Right lobe of liver (tissue), 6 donors: Measurements from ENCODE around the gene HS6ST2. TPM values are rescaled to one million over a fixed set of nuclear protein-coding genes. Genes with fewer than 3 reads are reported as not detected.

Experiments used
- ATAC-seq, 4 donors: fragments of 200-7000 bp; cut with Tn5 transposase; one replicate each; pipeline ENCODE4 v1.9.1; 2020; ENCODE audit warnings: mild to moderate bottlenecking in 4 of 4, moderate library complexity in 4 of 4
- DNase-seq, 3 donors: peaks; one replicate each; pipeline ENCODE4 v3.0.0-alpha.2; 2020
- H3K27ac ChIP-seq, 3 donors: fragments of 200-600 bp; one replicate each; pipeline ENCODE4 v1.8.0; 2022
- H3K27me3 ChIP-seq, 2 donors: fragments of 200-600 bp; one replicate each; pipeline ENCODE4 v1.8.0; 2022
- H3K36me3 ChIP-seq, 4 donors: fragments of 200-600 bp; sonication (generic) in 1 of 4; one replicate each; pipeline versions ENCODE4 v1.5.1 to v1.8.0; 2017 to 2022; ENCODE audit warnings: control low read depth in 1 of 4
- H3K4me1 ChIP-seq, 4 donors: fragments of 200-600 bp; sonication (generic) in 1 of 4; one replicate each; pipeline versions ENCODE4 v1.5.1 to v1.8.0; 2017 to 2022; ENCODE audit warnings: control low read depth in 1 of 4
- H3K4me3 ChIP-seq, 3 donors: fragments of 200-600 bp; one replicate each; pipeline ENCODE4 v1.8.0; 2022
- H3K9me3 ChIP-seq, 4 donors: fragments of 200-600 bp; sonication (generic) in 1 of 4; one replicate each; pipeline versions ENCODE4 v1.5.1 to v1.8.0; 2017 to 2022; ENCODE audit warnings: control low read depth in 1 of 4
- CTCF ChIP-seq, 4 donors: fragments of 200-600 bp in 3 of 4; fragments of 450-650 bp in 1 of 4; IDR thresholded peaks; one replicate each; pipeline versions ENCODE4 v1.5.1 to v1.8.0; 2016 to 2022; ENCODE audit warnings: antibody characterized with exemption in 4 of 4, mild to moderate bottlenecking in 2 of 4
- POLR2A ChIP-seq: fragments of 450-650 bp; IDR thresholded peaks from one replicate; pipeline ENCODE4 v1.6.1; 2017; ENCODE audit warnings: antibody characterized with exemption, mild to moderate bottlenecking
- WGBS: methylation state at CpG from one replicate; pipeline ENCODE4 v1.1.6; 2018; ENCODE audit warnings: low coverage, low lambda C conversion rate; ENCODE audit not compliant: insufficient coverage; ENCODE audit errors: missing lambda C conversion rate; 5-methylcytosine and 5-hydroxymethylcytosine counted together
- intact Hi-C, 2 donors: fragments of 100-400 bp; cut with DNase I; formaldehyde crosslinking; loops; one replicate each; pipeline versions ENCODE4 v1.11.2 to v1.14.1; 2022
- long read RNA-seq: library from polyadenylated mRNA; unstranded; transcript quantifications from one replicate; pipeline ENCODE4 v2.0.0, GENCODE V29; 2019
- total RNA-seq, 6 experiments: library from RNA; depleted of rRNA in 2 of 6; stranded (reverse); fragments of >200 nt in 2 of 6; fragmentation: NEBNext Ultra II Directional in 3 of 6; extraction: Animal tissue kit (Norgen Biotek cat#: 25700) in 3 of 6; gene quantifications; one replicate each; pipeline versions ENCODE4 v1.1.0 to v1.2.4, GENCODE V29; 2016 to 2023
- donor health status: DM: no; HTN: yes; CAD: no.
- donor health status: DM: no; HTN: no; CAD: no.
- donor health status: DM: no; HTN: no; CAD: no.
- donor health status: DM: no; HTN: yes; CAD: no.
- donor health status: DM: no; HTN: yes; CAD: no.

The HS6ST2 gene
- total RNA-seq: under 1 TPM in 1 of 6 experiments, not detected in 5; 0.09 TPM
- long read RNA-seq: 0 reads

GRCh38 chrX:132958091-132958703 is at the start of gene HS6ST2:
TSS of gene HS6ST2 (minus strand) at chrX:132958629.
- no peak for TF ChIP-seq CTCF (IDR thresholded peaks at IDR 0.05)
- no peak for TF ChIP-seq POLR2A
- Histone ChIP-seq H3K9me3 (no peaks in the 10 kb centered on the region), H3K27me3 (peaks cover 0 to 9% of the 10 kb centered on the region in 2 donors), H3K4me3 (peak within 1 kb of the TSS in 1 of 3 donors; percentile 4), H3K4me1 (no peaks in the 10 kb centered on the region), H3K27ac (no peak within 1 kb of the TSS), H3K36me3 (no peaks in the 10 kb centered on the region)
- intact Hi-C loops: no loop called here
- DNase-seq: no peak
- WGBS: 48% methylated on average over 12 of the region's 63 CpGs
- ATAC-seq: peak in 1 of 4 donors; percentile 28

GRCh38 chrX:133007458-133007857 is 49.0 kb upstream of the HS6ST2 start:
- no peak overlapping the region for H3K4me3 ChIP-seq
- no peaks in the 10 kb centered on the region for H3K4me1 ChIP-seq
- ATAC-seq (no peak), DNase-seq (no peak)
- 71% methylated on average over 3 of the region's 3 CpGs for WGBS
- intact Hi-C loops: no loop called here
- H3K27me3 ChIP-seq: no peaks in the 10 kb centered on the region
- TF ChIP-seq POLR2A (no peak), CTCF (IDR thresholded peaks at IDR 0.05) (no peak)
- no peaks in the 10 kb centered on the region for H3K9me3 ChIP-seq
- H3K27ac ChIP-seq: no peak overlapping the region
- no peaks in the 10 kb centered on the region for H3K36me3 ChIP-seq

- no peak overlapping the region for H3K27ac ChIP-seq
- no peaks in the 10 kb centered on the region for H3K9me3 ChIP-seq
- DNase-seq (no peak), ATAC-seq (no peak)
- H3K27me3 ChIP-seq: no peaks in the 10 kb centered on the region
- H3K4me1 ChIP-seq: no peaks in the 10 kb centered on the region
- intact Hi-C loops: no loop called here
- WGBS: 38% methylated on average over 1 of the region's 1 CpG
- TF ChIP-seq CTCF (IDR thresholded peaks at IDR 0.05) (no peak), POLR2A (no peak)
- no peak overlapping the region for H3K4me3 ChIP-seq
- no peaks in the 10 kb centered on the region for H3K36me3 ChIP-seq
Observed at GRCh38 chrX:133005616-133006015, 47.2 kb upstream of the HS6ST2 start.

- H3K4me1 ChIP-seq: no peaks in the 10 kb centered on the region
- TF ChIP-seq CTCF (IDR thresholded peaks at IDR 0.05): peak in 3 of 4 donors; percentile 44 to 57 (median 50)
- no peak for TF ChIP-seq POLR2A
- H3K4me3 ChIP-seq: no peak overlapping the region
- WGBS: 17% methylated on average over 2 of the region's 2 CpGs
- H3K9me3 ChIP-seq: no peaks in the 10 kb centered on the region
- no peaks in the 10 kb centered on the region for H3K27me3 ChIP-seq
- DNase-seq (no peak), ATAC-seq (no peak)
- intact Hi-C loops: no loop called here
- H3K27ac ChIP-seq: no peak overlapping the region
- H3K36me3 ChIP-seq: no peaks in the 10 kb centered on the region
Observed at GRCh38 chrX:133005042-133005441, 46.6 kb upstream of the HS6ST2 start.

- 29% methylated on average over 1 of the region's 1 CpG for whole genome bisulfite sequencing
- no peak for ATAC-seq
- TF ChIP-seq POLR2A (no peak), CTCF (IDR thresholded peaks at IDR 0.05) (no peak)
Observed at GRCh38 chrX:132999209-132999608, 40.8 kb upstream of the HS6ST2 start.

More at GRCh38 chrX:132999209-132999608, 40.8 kb upstream of the HS6ST2 start:
- Histone ChIP-seq H3K27me3 (no peaks in the 10 kb centered on the region), H3K36me3 (no peaks in the 10 kb centered on the region), H3K4me3 (no peak overlapping the region), H3K9me3 (no peaks in the 10 kb centered on the region), H3K4me1 (no peaks in the 10 kb centered on the region), H3K27ac (no peak overlapping the region)
- intact Hi-C loops: no loop called here
- DNase-seq: no peak
